Inferior parietal cortex (tissue), 1 donor: ENCODE data around the gene METRN.
"Not testable (repeated sequence)": the region's sequence is repeated elsewhere in the genome, so short reads cannot be mapped to it uniquely, and the experiment has no call there.

Experiments
- DNase-seq: peaks from one replicate; pipeline ENCODE4 v3.0.0-alpha.2; 2016; ENCODE audit errors: extremely low spot score

Gene METRN

GRCh38 chr16:691242-691641, 23.7 kb upstream of the METRN start:
- DNase-seq: not testable (repeated sequence)

GRCh38 chr16:692356-693108, 22.4 kb upstream of the METRN start:
- no peak for DNase-seq

- DNase-seq: no peak
Measured at GRCh38 chr16:693364-693763, 21.6 kb upstream of the METRN start.

GRCh38 chr16:693766-694165, 21.2 kb upstream of the METRN start:
- DNase-seq: no peak

GRCh38 chr16:694187-694862, 20.6 kb upstream of the METRN start:
- no peak for DNase-seq

GRCh38 chr16:694863-695354, 20.0 kb upstream of the METRN start:
- no peak for DNase-seq

- DNase-seq: no peak
Measured at GRCh38 chr16:695355-696089, 19.4 kb upstream of the METRN start.

GRCh38 chr16:698911-699671, 15.8 kb upstream of the METRN start:
- DNase-seq: no peak

GRCh38 chr16:700684-701584, 14.0 kb upstream of the METRN start:
- no peak for DNase-seq

- no peak for DNase-seq
Measured at GRCh38 chr16:702341-702740, 12.6 kb upstream of the METRN start.

- DNase-seq: no peak
Measured at GRCh38 chr16:703406-703805, 11.5 kb upstream of the METRN start.

GRCh38 chr16:704047-704446, 10.9 kb upstream of the METRN start:
- no peak for DNase-seq

GRCh38 chr16:704552-705380, 10.2 kb upstream of the METRN start:
- no peak for DNase-seq

- no peak for DNase-seq
Measured at GRCh38 chr16:705431-706188, 9.3 kb upstream of the METRN start, which contains the start of gene FBXL16. Gene FBXL16 (minus strand): TSS chr16:705801. CDS start chr16:697405, 8,396 bp downstream.

- DNase-seq: no peak
Measured at GRCh38 chr16:706189-707061, 8.5 kb upstream of the METRN start.

- DNase-seq: no peak
Measured at GRCh38 chr16:707062-707538, 7.8 kb upstream of the METRN start.

- no peak for DNase-seq
Measured at GRCh38 chr16:708019-708418, 6.9 kb upstream of the METRN start.

GRCh38 chr16:708959-709358, 6.0 kb upstream of the METRN start:
- DNase-seq: no peak
